Hepatocyte (in vitro differentiated cells): ENCODE results near the gene ADAM11. TPM values are rescaled to one million over a fixed set of nuclear protein-coding genes. Genes with fewer than 3 reads are reported as not detected.

Source experiments
- DNase-seq: peaks from one replicate; pipeline ENCODE4 v3.0.0-alpha.2; 2016; ENCODE audit warnings: low spot score
- H2AFZ ChIP-seq: fragments of 200-600 bp; sonication (generic); 2 replicates; pipeline ENCODE4 v1.6.0; 2016; ENCODE audit warnings: antibody characterized with exemption, mild to moderate bottlenecking
- H3K27ac ChIP-seq: fragments of 200-600 bp; sonication (generic); 2 replicates; pipeline ENCODE4 v1.5.1; 2016; ENCODE audit warnings: mild to moderate bottlenecking
- H3K27me3 ChIP-seq: fragments of 200-600 bp; sonication (generic); 2 replicates; pipeline ENCODE4 v1.6.1; 2016
- H3K36me3 ChIP-seq: fragments of 200-600 bp; sonication (generic); replicated peaks from 2 replicates; pipeline ENCODE4 v1.5.1; 2016; ENCODE audit warnings: low read depth; ENCODE audit not compliant: insufficient read depth
- H3K4me1 ChIP-seq: fragments of 200-600 bp; sonication (generic); 2 replicates; pipeline ENCODE4 v1.5.1; 2016; ENCODE audit warnings: mild to moderate bottlenecking, moderate library complexity; ENCODE audit not compliant: insufficient read depth
- H3K4me2 ChIP-seq: fragments of 200-600 bp; sonication (generic); 2 replicates; pipeline ENCODE4 v1.6.0; 2016
- H3K4me3 ChIP-seq: fragments of 200-600 bp; sonication (generic); 2 replicates; pipeline ENCODE4 v1.5.1; 2016; ENCODE audit warnings: mild to moderate bottlenecking
- H3K79me2 ChIP-seq: fragments of 200-600 bp; sonication (generic); 2 replicates; pipeline ENCODE4 v1.6.0; 2017; ENCODE audit warnings: mild to moderate bottlenecking
- H3K9me2 ChIP-seq: fragments of 200-600 bp; sonication (generic); replicated peaks from 2 replicates; pipeline ENCODE4 v1.6.0; 2017; ENCODE audit warnings: mild to moderate bottlenecking; ENCODE audit not compliant: insufficient read depth
- H3K9me3 ChIP-seq: fragments of 200-600 bp; sonication (generic); 2 replicates; pipeline ENCODE4 v1.5.1; 2016; ENCODE audit warnings: low read depth, mild to moderate bottlenecking
- H4K20me1 ChIP-seq: fragments of 200-600 bp; sonication (generic); 2 replicates; pipeline ENCODE4 v1.6.0; 2016; ENCODE audit warnings: mild to moderate bottlenecking; ENCODE audit not compliant: insufficient read depth, poor library complexity, severe bottlenecking
- EZH2 ChIP-seq: fragments of 200-600 bp; sonication (generic); IDR thresholded peaks from 2 replicates; pipeline ENCODE4 v1.6.1; 2016; ENCODE audit warnings: antibody characterized with exemption, mild to moderate bottlenecking, borderline replicate concordance
- EZH2phosphoT487 ChIP-seq: fragments of 200-600 bp; sonication (generic); IDR thresholded peaks from one replicate; pipeline ENCODE4 v1.6.1; 2018; ENCODE audit warnings: antibody characterized with exemption, mild to moderate bottlenecking, low read depth, moderate library complexity; ENCODE audit not compliant: unreplicated experiment, severe bottlenecking
- WGBS: methylation state at CpG from one replicate; pipeline ENCODE4 v1.1.6; 2016; ENCODE audit warnings: low lambda C conversion rate; ENCODE audit errors: missing lambda C conversion rate; 5-methylcytosine and 5-hydroxymethylcytosine counted together
- polyA plus RNA-seq: library from polyadenylated mRNA; unstranded; fragments of >200 nt; fragmentation: Nextera tagmentation; extraction: Ambion mirVana; gene quantifications from 2 replicates; pipeline ENCODE4 v1.2.1, GENCODE V29; 2016
- total RNA-seq: library from RNA; depleted of rRNA; stranded (reverse); fragments of >200 nt; gene quantifications from 2 replicates; pipeline ENCODE4 v1.2.3, GENCODE V29; 2014
- TF ChIP-seq, protein P1 (sequence below): fragments of 200-600 bp; sonication (generic); IDR thresholded peaks from 2 replicates; pipeline ENCODE4 v1.5.1; 2016; ENCODE audit warnings: antibody characterized with exemption, mild to moderate bottlenecking; ENCODE audit not compliant: poor library complexity

Gene ADAM11
- total and polyA plus RNA-seq, 2 experiments from 2014 or later = 0.50 to 0.90 TPM

DNA sequence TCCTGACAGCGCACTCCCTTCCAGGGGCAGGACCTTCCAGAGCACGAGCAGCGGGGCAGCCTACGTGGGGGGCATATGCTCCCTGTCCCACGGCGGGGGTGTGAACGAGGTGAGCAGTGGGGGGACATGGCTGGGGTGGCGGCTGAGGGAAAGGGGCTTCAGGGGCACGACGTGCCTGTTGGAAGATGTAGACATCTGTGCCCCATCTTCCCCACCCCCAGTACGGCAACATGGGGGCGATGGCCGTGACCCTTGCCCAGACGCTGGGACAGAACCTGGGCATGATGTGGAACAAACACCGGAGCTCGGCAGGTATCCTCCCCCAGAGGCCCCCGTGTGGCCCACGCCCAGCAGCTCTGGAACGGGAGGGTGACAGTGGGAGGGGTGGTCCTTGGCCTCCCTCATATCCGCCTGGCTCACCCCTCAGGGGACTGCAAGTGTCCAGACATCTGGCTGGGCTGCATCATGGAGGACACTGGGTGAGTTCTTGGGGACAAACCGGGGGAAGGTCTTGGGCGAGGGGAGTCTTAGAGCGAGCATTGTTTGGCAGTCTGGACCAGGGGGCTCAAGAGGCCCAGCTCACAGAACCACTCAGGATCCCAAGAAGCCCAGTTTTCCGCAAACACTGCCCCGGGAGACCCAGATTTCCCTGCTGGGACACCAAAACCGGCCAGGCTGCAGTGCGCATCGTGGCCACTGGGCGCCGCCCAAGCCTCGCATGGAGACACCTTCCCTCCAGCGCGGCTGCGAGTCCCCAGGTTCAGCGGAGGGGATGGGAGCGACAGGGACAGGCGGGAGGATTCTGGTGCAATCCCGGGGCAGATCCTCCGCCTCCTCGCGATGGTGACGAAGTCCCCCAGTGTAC, 15.7 kb downstream of the ADAM11 start:
- peak overlapping the region; percentile 96 for H3K4me2 ChIP-seq
- no peaks in the 10 kb centered on the region for H3K9me2 ChIP-seq
- H3K27me3 ChIP-seq = no peaks in the 10 kb centered on the region
- no peaks in the 10 kb centered on the region for H3K36me3 ChIP-seq
- no peaks in the 10 kb centered on the region for H3K79me2 ChIP-seq
- H3K4me1 ChIP-seq = no peaks in the 10 kb centered on the region
- no peak overlapping the region for H3K27ac ChIP-seq
- TF ChIP-seq, protein P1, sequence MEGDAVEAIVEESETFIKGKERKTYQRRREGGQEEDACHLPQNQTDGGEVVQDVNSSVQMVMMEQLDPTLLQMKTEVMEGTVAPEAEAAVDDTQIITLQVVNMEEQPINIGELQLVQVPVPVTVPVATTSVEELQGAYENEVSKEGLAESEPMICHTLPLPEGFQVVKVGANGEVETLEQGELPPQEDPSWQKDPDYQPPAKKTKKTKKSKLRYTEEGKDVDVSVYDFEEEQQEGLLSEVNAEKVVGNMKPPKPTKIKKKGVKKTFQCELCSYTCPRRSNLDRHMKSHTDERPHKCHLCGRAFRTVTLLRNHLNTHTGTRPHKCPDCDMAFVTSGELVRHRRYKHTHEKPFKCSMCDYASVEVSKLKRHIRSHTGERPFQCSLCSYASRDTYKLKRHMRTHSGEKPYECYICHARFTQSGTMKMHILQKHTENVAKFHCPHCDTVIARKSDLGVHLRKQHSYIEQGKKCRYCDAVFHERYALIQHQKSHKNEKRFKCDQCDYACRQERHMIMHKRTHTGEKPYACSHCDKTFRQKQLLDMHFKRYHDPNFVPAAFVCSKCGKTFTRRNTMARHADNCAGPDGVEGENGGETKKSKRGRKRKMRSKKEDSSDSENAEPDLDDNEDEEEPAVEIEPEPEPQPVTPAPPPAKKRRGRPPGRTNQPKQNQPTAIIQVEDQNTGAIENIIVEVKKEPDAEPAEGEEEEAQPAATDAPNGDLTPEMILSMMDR = peak; percentile 95
- TF ChIP-seq EZH2phosphoT487 (no peak), EZH2 (no peak)
- 24% methylated on average over 35 of the region's 42 CpGs for WGBS
- peak; percentile 93 for DNase-seq
- H3K9me3 ChIP-seq = no peaks in the 10 kb centered on the region
- H4K20me1 ChIP-seq = no peaks in the 10 kb centered on the region
- peak overlapping the region; percentile 42 for H2AFZ ChIP-seq
- peak overlapping the region; percentile 24 for H3K4me3 ChIP-seq

DNA sequence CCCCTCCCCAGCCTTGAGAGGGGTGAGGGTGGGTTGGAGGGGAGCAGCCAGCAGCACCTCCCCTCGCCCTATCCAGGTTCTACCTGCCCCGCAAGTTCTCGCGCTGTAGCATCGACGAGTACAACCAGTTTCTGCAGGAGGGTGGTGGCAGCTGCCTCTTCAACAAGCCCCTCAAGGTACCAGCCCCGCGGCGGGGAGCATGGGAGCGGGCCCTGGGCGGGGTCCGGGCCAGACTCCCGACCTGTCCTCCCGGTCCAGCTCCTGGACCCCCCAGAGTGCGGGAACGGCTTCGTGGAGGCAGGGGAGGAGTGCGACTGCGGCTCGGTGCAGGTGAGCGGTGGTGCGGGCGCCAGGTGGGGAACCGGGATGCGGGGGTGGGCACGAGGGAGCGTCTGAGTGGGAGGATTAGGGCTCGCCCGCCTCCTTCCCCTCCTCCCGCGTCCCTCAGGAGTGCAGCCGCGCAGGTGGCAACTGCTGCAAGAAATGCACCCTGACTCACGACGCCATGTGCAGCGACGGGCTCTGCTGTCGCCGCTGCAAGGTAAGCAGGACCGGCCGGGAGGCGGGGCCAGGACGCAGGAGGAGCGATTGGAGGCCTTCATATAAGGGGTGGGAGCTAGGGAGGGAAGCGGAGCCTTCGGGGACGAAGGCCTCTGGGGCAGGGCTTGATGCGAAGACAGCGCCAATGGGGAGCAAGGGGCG, 16.5 kb downstream of the ADAM11 start:
- 2% methylated on average over 40 of the region's 50 CpGs for WGBS
- peak overlapping the region; percentile 42 for H2AFZ ChIP-seq
- H4K20me1 ChIP-seq = no peaks in the 10 kb centered on the region
- H3K4me1 ChIP-seq = no peaks in the 10 kb centered on the region
- H3K36me3 ChIP-seq = no peaks in the 10 kb centered on the region
- H3K4me2 ChIP-seq = peak overlapping the region; percentile 96
- H3K9me2 ChIP-seq = no peaks in the 10 kb centered on the region
- H3K27ac ChIP-seq = no peak overlapping the region
- DNase-seq = no peak
- peak overlapping the region; percentile 24 for H3K4me3 ChIP-seq
- no peaks in the 10 kb centered on the region for H3K9me3 ChIP-seq
- no peaks in the 10 kb centered on the region for H3K27me3 ChIP-seq
- TF ChIP-seq EZH2 = no peak
- TF ChIP-seq EZH2phosphoT487 = no peak
- TF ChIP-seq, protein P1 = no peak
- no peaks in the 10 kb centered on the region for H3K79me2 ChIP-seq

DNA sequence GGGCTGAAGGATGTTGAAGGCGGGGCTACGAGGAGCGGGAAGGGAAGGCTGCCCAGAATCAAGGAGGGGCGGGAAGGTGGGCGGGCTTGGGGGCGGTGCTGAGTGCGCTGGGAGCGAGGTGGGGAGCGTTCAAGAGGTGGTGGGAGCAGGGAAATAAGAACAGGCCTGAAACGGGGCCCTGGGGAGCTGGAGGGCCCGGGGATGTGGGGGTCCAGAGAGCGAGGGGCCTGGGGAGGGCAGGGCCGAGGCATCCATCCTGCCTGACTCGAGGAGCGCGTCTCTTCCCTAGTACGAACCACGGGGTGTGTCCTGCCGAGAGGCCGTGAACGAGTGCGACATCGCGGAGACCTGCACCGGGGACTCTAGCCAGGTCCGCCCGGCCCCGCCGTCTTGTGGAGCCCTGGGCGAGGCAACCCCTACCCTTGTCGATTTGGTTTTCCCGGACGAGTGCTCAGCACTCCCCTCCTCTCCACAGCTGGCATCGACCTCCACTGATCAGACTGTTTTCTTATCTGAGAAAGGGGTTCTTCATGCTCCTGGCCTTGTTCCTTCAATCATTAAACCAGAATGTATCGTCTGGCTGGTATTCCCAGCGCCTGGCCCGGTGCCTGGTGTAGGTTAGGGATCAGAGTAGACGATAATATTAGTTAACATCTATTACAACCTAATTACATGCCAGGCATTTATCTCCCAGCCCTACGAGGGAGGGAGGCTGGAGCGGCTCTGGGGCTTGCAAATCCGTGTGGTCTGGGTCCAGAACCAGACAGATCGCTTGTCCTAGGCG, 17.2 kb downstream of the ADAM11 start:
- 22% methylated on average over 27 of the region's 43 CpGs for WGBS
- Histone ChIP-seq H3K4me1 (no peaks in the 10 kb centered on the region), H3K9me3 (no peaks in the 10 kb centered on the region), H3K27ac (no peak overlapping the region), H3K4me2 (peak overlapping the region; percentile 96), H3K36me3 (no peaks in the 10 kb centered on the region), H3K4me3 (peak overlapping the region; percentile 26), H3K9me2 (no peaks in the 10 kb centered on the region), H3K27me3 (no peaks in the 10 kb centered on the region), H3K79me2 (no peaks in the 10 kb centered on the region), H2AFZ (peak overlapping the region; percentile 36), H4K20me1 (no peaks in the 10 kb centered on the region)
- TF ChIP-seq, protein P1 = no peak
- TF ChIP-seq EZH2phosphoT487 = no peak
- TF ChIP-seq EZH2 = no peak
- peak; percentile 99 for DNase-seq
